PC-3 (cell line): Measurements from ENCODE around the gene FUT2. TPM values are rescaled to one million over a fixed set of nuclear protein-coding genes. Genes with fewer than 3 reads are reported as not detected.

Source experiments
- ATAC-seq: fragments of 200-7000 bp; cut with Tn5 transposase; 2 replicates; pipeline ENCODE4 v1.9.1; 2020; ENCODE audit warnings: mild to moderate bottlenecking, moderate library complexity
- BruUV-seq: library from RNA; stranded (reverse); fragments of 400-500 nt; replicated peaks from 2 replicates; lab custom pipeline; 2021; lab: Mats Ljungman, UMichigan
- CTCF ChIA-PET: fragments of 300-600 bp; sonication (Branson Sonifier 250); formaldehyde crosslinking; loops from one replicate; lab custom pipeline; 2022; ENCODE audit warnings: antibody characterized with exemption; lab: Charles Lee
- POLR2A ChIA-PET: fragments of 300-600 bp; sonication (Branson Sonifier 250); formaldehyde crosslinking; loops from one replicate; lab custom pipeline; 2022; ENCODE audit warnings: antibody characterized with exemption; ENCODE audit not compliant: unreplicated experiment; lab: Charles Lee
- DNase-seq: peaks from one replicate; pipeline ENCODE4 v3.0.0-alpha.2; 2015
- H2AFZ ChIP-seq: fragments of 300-600 bp; sonication (generic); 2 replicates; pipeline ENCODE4 v1.6.0; 2016; ENCODE audit warnings: antibody characterized with exemption, low read length
- H3F3A ChIP-seq: fragments of 300-600 bp; sonication (generic); one replicate; pipeline ENCODE4 v1.6.0; 2017; ENCODE audit warnings: antibody characterized with exemption, low read length, control low read depth, mild to moderate bottlenecking; ENCODE audit not compliant: unreplicated experiment
- H3K27ac ChIP-seq: fragments of 300-600 bp; sonication (generic); 2 replicates; pipeline ENCODE4 v1.5.1; 2016; ENCODE audit warnings: mild to moderate bottlenecking, low read length
- H3K27me3 ChIP-seq: fragments of 300-600 bp; sonication (generic); 2 replicates; pipeline ENCODE4 v1.6.1; 2016; ENCODE audit warnings: low read length, mixed read lengths
- H3K36me3 ChIP-seq: fragments of 300-600 bp; sonication (generic); 2 replicates; pipeline ENCODE4 v1.6.1; 2016; ENCODE audit warnings: low read depth, mixed run types, low read length, mixed read lengths
- H3K4me1 ChIP-seq: fragments of 300-600 bp; sonication (generic); 2 replicates; pipeline ENCODE4 v1.5.1; 2016; ENCODE audit warnings: low read length; ENCODE audit not compliant: insufficient read depth
- H3K4me2 ChIP-seq: fragments of 300-600 bp; sonication (generic); 2 replicates; pipeline ENCODE4 v1.6.0; 2016; ENCODE audit warnings: low read length
- H3K4me3 ChIP-seq: fragments of 300-600 bp; sonication (generic); 2 replicates; pipeline ENCODE4 v1.5.1; 2016; ENCODE audit warnings: mild to moderate bottlenecking, low read length, mixed read lengths
- H3K79me2 ChIP-seq: fragments of 300-600 bp; sonication (generic); 2 replicates; pipeline ENCODE4 v1.6.1; 2017; ENCODE audit warnings: low read length, mixed read lengths
- H3K9ac ChIP-seq: fragments of 300-600 bp; sonication (generic); 2 replicates; pipeline ENCODE4 v1.6.0; 2016; ENCODE audit warnings: mild to moderate bottlenecking, low read length
- H3K9me2 ChIP-seq: fragments of 300-600 bp; sonication (generic); replicated peaks from 2 replicates; pipeline ENCODE4 v1.6.1; 2016; ENCODE audit warnings: mixed run types, low read length, mixed read lengths
- H3K9me3 ChIP-seq: fragments of 300-600 bp; sonication (generic); 2 replicates; pipeline ENCODE4 v1.6.1; 2016; ENCODE audit warnings: low read length, mixed read lengths
- H4K20me1 ChIP-seq: fragments of 300-600 bp; sonication (generic); 2 replicates; pipeline ENCODE4 v1.6.1; 2016; ENCODE audit warnings: low read length, mixed read lengths
- EZH2 ChIP-seq: fragments of 300-600 bp; sonication (generic); IDR thresholded peaks from one replicate; pipeline ENCODE4 v1.6.1; 2017; ENCODE audit warnings: antibody characterized with exemption, mild to moderate bottlenecking, low read length; ENCODE audit not compliant: unreplicated experiment
- EZH2phosphoT487 ChIP-seq: fragments of 300-600 bp; sonication (generic); IDR thresholded peaks from 2 replicates; pipeline ENCODE4 v1.6.1; 2018; ENCODE audit warnings: mild to moderate bottlenecking, antibody characterized with exemption, low read length, borderline replicate concordance
- intact Hi-C: fragments of 100-400 bp; cut with micrococcal nuclease; formaldehyde crosslinking; loops from 2 replicates; pipeline ENCODE4 v1.9.0; 2023
- total RNA-seq: library from RNA; depleted of rRNA; stranded (reverse); fragments of >200 nt; gene quantifications from 2 replicates; pipeline ENCODE4 v1.2.3, GENCODE V29; 2014
- TF ChIP-seq, protein P1 (sequence below): fragments of 300-600 bp; sonication (generic); conservative IDR thresholded peaks from 2 replicates; pipeline ENCODE4 v1.5.1; 2017; ENCODE audit warnings: antibody characterized with exemption, low read depth, mild to moderate bottlenecking, low read length

Gene FUT2
- total RNA-seq, 1 experiment from 2014 or later = 0.69 TPM

DNA sequence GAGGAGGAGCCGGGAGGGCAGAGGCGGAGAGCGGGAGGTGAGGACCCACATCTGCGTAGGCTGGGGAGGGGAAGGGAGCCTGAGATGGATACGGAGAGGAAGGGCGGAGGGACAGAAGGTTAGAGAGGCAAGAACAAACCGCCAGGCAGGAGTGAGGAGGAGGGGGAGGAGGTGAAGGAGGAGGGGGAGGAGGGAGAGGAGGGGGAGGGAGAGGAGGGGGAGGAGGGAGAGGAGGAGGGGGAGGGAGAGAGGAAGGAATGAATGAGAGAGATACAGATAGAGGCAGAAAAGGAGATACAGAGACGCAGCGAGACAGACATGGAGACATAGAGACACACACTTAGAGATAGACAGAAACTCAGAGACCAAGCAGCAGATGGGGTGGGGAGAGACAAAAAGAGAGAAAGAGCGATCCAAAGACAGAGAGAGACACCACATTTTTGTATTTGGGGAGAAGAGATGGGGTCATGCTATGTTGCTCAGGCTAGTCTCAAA lies 49.0 kb upstream of the FUT2 start:
- ATAC-seq (no peak), DNase-seq (no peak)
- Histone ChIP-seq H3K4me2 (peak overlapping the region; percentile 92), H3K79me2 (no peaks in the 10 kb centered on the region), H3K9ac (no peak overlapping the region), H3F3A (no peaks in the 10 kb centered on the region), H3K4me3 (peak overlapping the region; percentile 70; the same call in 1 of the 2 replicates), H4K20me1 (no peaks in the 10 kb centered on the region), H3K9me2 (no peaks in the 10 kb centered on the region), H2AFZ (no peak overlapping the region), H3K27me3 (no peaks in the 10 kb centered on the region), H3K4me1 (peaks cover 6% of the 10 kb centered on the region; the same call in 1 of the 2 replicates), H3K36me3 (no peaks in the 10 kb centered on the region), H3K9me3 (no peaks in the 10 kb centered on the region), H3K27ac (no peak overlapping the region)
- BruUV-seq = no TSS peak
- intact Hi-C loops = loop anchor here (1.0 to 2.0 kb wide), 2 partner anchors 68 to 196 kb away; no protein-coding TSS in a partner anchor
- TF ChIP-seq EZH2phosphoT487 (no peak), EZH2 (no peak)
- TF ChIP-seq, protein P1, sequence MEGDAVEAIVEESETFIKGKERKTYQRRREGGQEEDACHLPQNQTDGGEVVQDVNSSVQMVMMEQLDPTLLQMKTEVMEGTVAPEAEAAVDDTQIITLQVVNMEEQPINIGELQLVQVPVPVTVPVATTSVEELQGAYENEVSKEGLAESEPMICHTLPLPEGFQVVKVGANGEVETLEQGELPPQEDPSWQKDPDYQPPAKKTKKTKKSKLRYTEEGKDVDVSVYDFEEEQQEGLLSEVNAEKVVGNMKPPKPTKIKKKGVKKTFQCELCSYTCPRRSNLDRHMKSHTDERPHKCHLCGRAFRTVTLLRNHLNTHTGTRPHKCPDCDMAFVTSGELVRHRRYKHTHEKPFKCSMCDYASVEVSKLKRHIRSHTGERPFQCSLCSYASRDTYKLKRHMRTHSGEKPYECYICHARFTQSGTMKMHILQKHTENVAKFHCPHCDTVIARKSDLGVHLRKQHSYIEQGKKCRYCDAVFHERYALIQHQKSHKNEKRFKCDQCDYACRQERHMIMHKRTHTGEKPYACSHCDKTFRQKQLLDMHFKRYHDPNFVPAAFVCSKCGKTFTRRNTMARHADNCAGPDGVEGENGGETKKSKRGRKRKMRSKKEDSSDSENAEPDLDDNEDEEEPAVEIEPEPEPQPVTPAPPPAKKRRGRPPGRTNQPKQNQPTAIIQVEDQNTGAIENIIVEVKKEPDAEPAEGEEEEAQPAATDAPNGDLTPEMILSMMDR = no peak
- CTCF ChIA-PET = interaction anchor here (1.4 kb wide), 1 partner anchor 92 kb away, joined by 5 read pairs; no protein-coding TSS in a partner anchor
- POLR2A ChIA-PET = no interaction called here

DNA sequence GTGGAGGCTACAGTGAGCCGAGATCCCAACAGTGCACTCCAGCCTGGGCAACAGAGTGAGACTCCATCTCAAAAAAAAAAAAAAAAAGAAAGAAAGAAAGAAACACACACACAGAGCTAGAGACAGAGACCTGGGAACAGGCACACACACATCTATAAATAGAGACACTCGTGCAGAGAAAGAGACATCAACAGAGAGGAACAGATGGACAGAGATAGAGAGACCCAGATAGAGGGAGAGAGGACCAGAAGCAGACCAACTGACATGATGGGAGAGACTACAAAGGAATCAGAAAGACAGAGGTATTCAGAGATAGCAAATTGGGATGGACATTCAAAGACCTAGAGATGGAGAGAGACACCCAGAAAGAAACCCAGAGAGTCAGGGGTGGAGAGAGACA lies 47.6 kb upstream of the FUT2 start:
- no peaks in the 10 kb centered on the region for H3K36me3 ChIP-seq
- H3K4me2 ChIP-seq = no peak overlapping the region
- no peak overlapping the region for H3K4me3 ChIP-seq
- BruUV-seq = no TSS peak
- H3K9ac ChIP-seq = no peak overlapping the region
- H3K9me3 ChIP-seq = no peaks in the 10 kb centered on the region
- no peaks in the 10 kb centered on the region for H3K27me3 ChIP-seq
- intact Hi-C loops = no loop called here
- TF ChIP-seq EZH2phosphoT487 (no peak), EZH2 (no peak)
- TF ChIP-seq, protein P1 = no peak
- CTCF ChIA-PET = no interaction called here
- H2AFZ ChIP-seq = no peak overlapping the region
- DNase-seq (no peak), ATAC-seq (no peak)
- no peaks in the 10 kb centered on the region for H3F3A ChIP-seq
- H3K27ac ChIP-seq = no peak overlapping the region
- H3K4me1 ChIP-seq = peaks cover 6% of the 10 kb centered on the region; the same call in 1 of the 2 replicates
- no peaks in the 10 kb centered on the region for H3K79me2 ChIP-seq
- no peaks in the 10 kb centered on the region for H4K20me1 ChIP-seq
- H3K9me2 ChIP-seq = no peaks in the 10 kb centered on the region
- POLR2A ChIA-PET = no interaction called here

DNA sequence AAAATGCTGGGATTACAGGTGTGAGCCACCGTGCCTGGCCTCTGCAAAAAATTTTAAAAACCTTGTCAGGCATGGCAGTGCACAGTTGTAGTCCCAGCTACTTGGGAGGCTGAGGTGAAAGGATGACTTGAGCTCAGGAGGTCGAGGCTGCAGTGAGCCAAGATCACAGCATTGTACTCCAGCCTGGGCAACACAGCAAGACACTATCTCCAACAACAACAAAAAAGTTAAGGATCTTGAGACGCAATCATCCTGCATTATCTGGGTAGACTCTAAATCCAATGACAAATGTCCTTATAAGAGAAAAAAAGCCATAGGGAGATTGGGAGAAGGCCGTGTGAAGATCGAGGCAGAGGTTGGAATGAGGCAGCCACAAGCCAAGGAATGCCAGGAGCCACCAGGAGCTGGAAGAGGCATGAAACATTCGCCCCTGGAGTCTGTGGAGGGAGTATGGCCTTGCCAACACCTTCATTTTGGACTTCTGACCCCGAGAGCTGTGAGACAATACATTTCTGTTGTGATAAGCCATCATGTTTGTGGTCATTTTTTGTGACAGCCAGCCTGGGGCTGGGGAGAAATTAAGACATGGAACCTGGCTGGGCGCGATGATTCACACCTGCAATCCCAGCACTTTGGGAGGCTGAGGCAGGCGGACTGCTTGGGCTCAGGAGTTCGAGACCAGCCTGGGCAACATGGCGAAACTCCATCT lies 44.6 kb upstream of the FUT2 start:
- H3F3A ChIP-seq = no peaks in the 10 kb centered on the region
- no peak overlapping the region for H3K27ac ChIP-seq
- no peaks in the 10 kb centered on the region for H3K9me3 ChIP-seq
- H3K4me3 ChIP-seq = no peak overlapping the region
- intact Hi-C loops = no loop called here
- H3K79me2 ChIP-seq = no peaks in the 10 kb centered on the region
- no peak overlapping the region for H3K4me2 ChIP-seq
- H4K20me1 ChIP-seq = no peaks in the 10 kb centered on the region
- no peak overlapping the region for H3K9ac ChIP-seq
- no peaks in the 10 kb centered on the region for H3K4me1 ChIP-seq
- BruUV-seq = no TSS peak
- DNase-seq = no peak
- no peaks in the 10 kb centered on the region for H3K9me2 ChIP-seq
- no peak overlapping the region for H2AFZ ChIP-seq
- H3K36me3 ChIP-seq = no peaks in the 10 kb centered on the region
- TF ChIP-seq, protein P1 = no peak
- no peak for TF ChIP-seq EZH2
- TF ChIP-seq EZH2phosphoT487 = no peak
- ATAC-seq = no peak
- POLR2A ChIA-PET = no interaction called here
- CTCF ChIA-PET = no interaction called here
- H3K27me3 ChIP-seq = no peaks in the 10 kb centered on the region
